Measurements from ENCODE around the gene NR1D1.

Gene NR1D1

GRCh38 chr17:40095944-40096791 is 4.2 kb downstream of the NR1D1 start:
- DNase-seq, result no peak

- DNase-seq, result no peak
These were observed 4.9 kb downstream of the NR1D1 start for GRCh38 chr17:40095351-40095943.

- DNase-seq, result no peak
These were observed 5.5 kb downstream of the NR1D1 start for GRCh38 chr17:40094874-40095273.

GRCh38 chr17:40093580-40094201 is 6.7 kb downstream of the NR1D1 start:
- DNase-seq, result no peak

- DNase-seq, result no peak
These were observed 7.3 kb downstream of the NR1D1 start for GRCh38 chr17:40093005-40093579.

- DNase-seq, result no peak
These were observed 7.8 kb downstream of the NR1D1 start for GRCh38 chr17:40092581-40092980.

GRCh38 chr17:40091691-40092397 is 8.5 kb downstream of the NR1D1 start:
- no peak for DNase-seq

GRCh38 chr17:40090237-40091119 is 9.9 kb downstream of the NR1D1 start:
- DNase-seq, result no peak

- no peak for DNase-seq
These were observed 11.1 kb downstream of the NR1D1 start for GRCh38 chr17:40089077-40089895.

GRCh38 chr17:40087903-40088718 is 12.3 kb downstream of the NR1D1 start:
- DNase-seq, result no peak

- no peak for DNase-seq
These were observed 13.2 kb downstream of the NR1D1 start for GRCh38 chr17:40087049-40087794.

GRCh38 chr17:40086150-40087044 is 14.0 kb downstream of the NR1D1 start:
- DNase-seq, result peak; percentile 17

- DNase-seq, result no peak
These were observed 15.9 kb downstream of the NR1D1 start for GRCh38 chr17:40084477-40084876.

- no peak for DNase-seq
These were observed 20.8 kb downstream of the NR1D1 start for GRCh38 chr17:40079545-40079944.

- no peak for DNase-seq
These were observed 23.8 kb downstream of the NR1D1 start for GRCh38 chr17:40076591-40076990.

- no peak for DNase-seq
These were observed 24.4 kb downstream of the NR1D1 start for GRCh38 chr17:40075942-40076498.

- DNase-seq, result peak; percentile 17
These were observed 25.0 kb downstream of the NR1D1 start for GRCh38 chr17:40075201-40075941.

All from NCI-H2171 (cell line).